WTC11 (cell line): ENCODE data around the gene ZCCHC24. TPM values are rescaled to one million over a fixed set of nuclear protein-coding genes. Genes with fewer than 3 reads are reported as not detected.

ENCODE experiments used
- ATAC-seq: fragments of 200-7000 bp; cut with Tn5 transposase; 2 replicates; pipeline ENCODE4 v1.10.0; 2021; ENCODE audit warnings: mild to moderate bottlenecking, moderate library complexity
- CTCF ChIA-PET: fragments of 300-600 bp; sonication (Branson Sonifier 250); formaldehyde crosslinking; loops from one replicate; lab custom pipeline; 2021; ENCODE audit warnings: antibody characterized with exemption; lab: Charles Lee
- POLR2A ChIA-PET: fragments of 350-600 bp; sonication (Branson Sonifier 250); formaldehyde crosslinking; loops from one replicate; lab custom pipeline; 2021; ENCODE audit warnings: antibody characterized with exemption; lab: Charles Lee
- DNase-seq: peaks from one replicate; pipeline ENCODE4 v3.0.0; 2021; ENCODE audit warnings: low spot score
- H3K27ac Mint-ChIP-seq: 2 replicates; pipeline ENCODE4 v1.8.0; 2021; ENCODE audit warnings: mixed read lengths
- H3K27me3 Mint-ChIP-seq: 2 replicates; pipeline ENCODE4 v1.8.0; 2021; ENCODE audit warnings: low read depth, mild to moderate bottlenecking, moderate library complexity, mixed read lengths
- H3K36me3 Mint-ChIP-seq: 2 replicates; pipeline ENCODE4 v1.8.0; 2021; ENCODE audit warnings: mixed read lengths
- H3K4me1 Mint-ChIP-seq: 2 replicates; pipeline ENCODE4 v1.8.0; 2022; ENCODE audit warnings: mixed read lengths
- H3K4me3 Mint-ChIP-seq: 2 replicates; pipeline ENCODE4 v1.8.0; 2021; ENCODE audit warnings: mild to moderate bottlenecking, moderate library complexity, mixed read lengths
- H3K9me3 Mint-ChIP-seq: 2 replicates; pipeline ENCODE4 v1.8.0; 2021; ENCODE audit warnings: mixed read lengths
- CBFB ChIP-seq: sonication (generic); formaldehyde crosslinking; IDR thresholded peaks from 2 replicates; pipeline ENCODE4 v1.8.1; 2022; ENCODE audit warnings: mild to moderate bottlenecking, low read depth, missing genetic modification reagents
- E2F5 ChIP-seq: sonication (generic); formaldehyde crosslinking; IDR thresholded peaks from 2 replicates; pipeline ENCODE4 v1.8.1; 2022; ENCODE audit warnings: mild to moderate bottlenecking, moderate library complexity, missing genetic modification reagents
- FOXP1 ChIP-seq: sonication (generic); formaldehyde crosslinking; IDR thresholded peaks from 2 replicates; pipeline ENCODE4 v1.8.0; 2022; ENCODE audit warnings: missing genetic modification reagents, mild to moderate bottlenecking, moderate library complexity, borderline replicate concordance
- GRHL2 ChIP-seq: fragments of 250-450 bp; sonication (Bioruptor Pico); IDR thresholded peaks from 2 replicates; pipeline ENCODE4 v1.8.0; 2022; ENCODE audit warnings: mild to moderate bottlenecking, moderate library complexity; ENCODE audit not compliant: insufficient replicate concordance, severe bottlenecking
- GTF2I ChIP-seq: fragments of 250-450 bp; sonication (Bioruptor Pico); conservative IDR thresholded peaks from 2 replicates; pipeline ENCODE4 v1.4.0; 2021; ENCODE audit warnings: mild to moderate bottlenecking
- IRF2 ChIP-seq: sonication (generic); formaldehyde crosslinking; IDR thresholded peaks from 2 replicates; pipeline ENCODE4 v1.8.0; 2022; ENCODE audit warnings: low read depth, missing genetic modification reagents, borderline replicate concordance
- MYBL2 ChIP-seq: sonication (generic); formaldehyde crosslinking; IDR thresholded peaks from 2 replicates; pipeline ENCODE4 v1.8.1; 2023; ENCODE audit warnings: mild to moderate bottlenecking, moderate library complexity, missing genetic modification reagents
- NFATC4 ChIP-seq: fragments of 250-450 bp; sonication (Bioruptor Pico); IDR thresholded peaks from 2 replicates; pipeline ENCODE4 v1.9.0; 2021; ENCODE audit warnings: mild to moderate bottlenecking
- NR3C1 ChIP-seq: sonication (generic); formaldehyde crosslinking; conservative IDR thresholded peaks from 2 replicates; pipeline ENCODE4 v1.8.1; 2023; ENCODE audit warnings: low read depth, mild to moderate bottlenecking, missing genetic modification reagents
- OVOL2 ChIP-seq: fragments of 250-450 bp; sonication (Bioruptor Pico); IDR thresholded peaks from 2 replicates; pipeline ENCODE4 v1.9.0; 2021; ENCODE audit warnings: mild to moderate bottlenecking, borderline replicate concordance
- RELA ChIP-seq: sonication (generic); formaldehyde crosslinking; IDR thresholded peaks from 2 replicates; pipeline ENCODE4 v1.8.1; 2022; ENCODE audit warnings: missing genetic modification reagents, mild to moderate bottlenecking, borderline replicate concordance
- RORB ChIP-seq: fragments of 250-450 bp; sonication (Bioruptor Pico); IDR thresholded peaks from 2 replicates; pipeline ENCODE4 v1.9.0; 2021; ENCODE audit warnings: mild to moderate bottlenecking
- SMAD3 ChIP-seq: sonication (generic); formaldehyde crosslinking; IDR thresholded peaks from 2 replicates; pipeline ENCODE4 v1.8.0; 2022; ENCODE audit warnings: missing genetic modification reagents, mild to moderate bottlenecking, borderline replicate concordance
- SMAD4 ChIP-seq: sonication (generic); formaldehyde crosslinking; IDR thresholded peaks from 2 replicates; pipeline ENCODE4 v1.8.0; 2022; ENCODE audit warnings: mild to moderate bottlenecking, missing genetic modification reagents
- USF1 ChIP-seq: sonication (generic); formaldehyde crosslinking; IDR thresholded peaks from 2 replicates; pipeline ENCODE4 v1.8.0; 2022; ENCODE audit warnings: mild to moderate bottlenecking, missing genetic modification reagents
- ZNF219 ChIP-seq: sonication (generic); formaldehyde crosslinking; IDR thresholded peaks from 2 replicates; pipeline ENCODE4 v1.8.0; 2023; ENCODE audit warnings: missing genetic modification reagents, mild to moderate bottlenecking, borderline replicate concordance
- ZNF263 ChIP-seq: sonication (generic); formaldehyde crosslinking; IDR thresholded peaks from 2 replicates; pipeline ENCODE4 v1.8.1; 2022; ENCODE audit warnings: low read depth, mild to moderate bottlenecking, moderate library complexity, missing genetic modification reagents
- ZNF532 ChIP-seq: fragments of 250-450 bp; sonication (Bioruptor Pico); IDR thresholded peaks from 2 replicates; pipeline ENCODE4 v1.9.0; 2021; ENCODE audit warnings: mild to moderate bottlenecking, borderline replicate concordance
- total RNA-seq: library from RNA; stranded (reverse); gene quantifications from 3 replicates; pipeline ENCODE4 v1.2.3, GENCODE V29; 2021
- TF ChIP-seq, protein P1 (sequence below): sonication (generic); formaldehyde crosslinking; IDR thresholded peaks from 2 replicates; pipeline ENCODE4 v1.8.1; 2023; ENCODE audit warnings: mild to moderate bottlenecking, missing genetic modification reagents, borderline replicate concordance
- TF ChIP-seq, protein P2 (sequence below): fragments of 200-600 bp; IDR thresholded peaks from 2 replicates; pipeline ENCODE4 v1.8.0; 2022; ENCODE audit warnings: antibody characterized with exemption

Gene ZCCHC24
- total RNA-seq, 1 experiment from 2014 or later: 7.7 TPM

DNA sequence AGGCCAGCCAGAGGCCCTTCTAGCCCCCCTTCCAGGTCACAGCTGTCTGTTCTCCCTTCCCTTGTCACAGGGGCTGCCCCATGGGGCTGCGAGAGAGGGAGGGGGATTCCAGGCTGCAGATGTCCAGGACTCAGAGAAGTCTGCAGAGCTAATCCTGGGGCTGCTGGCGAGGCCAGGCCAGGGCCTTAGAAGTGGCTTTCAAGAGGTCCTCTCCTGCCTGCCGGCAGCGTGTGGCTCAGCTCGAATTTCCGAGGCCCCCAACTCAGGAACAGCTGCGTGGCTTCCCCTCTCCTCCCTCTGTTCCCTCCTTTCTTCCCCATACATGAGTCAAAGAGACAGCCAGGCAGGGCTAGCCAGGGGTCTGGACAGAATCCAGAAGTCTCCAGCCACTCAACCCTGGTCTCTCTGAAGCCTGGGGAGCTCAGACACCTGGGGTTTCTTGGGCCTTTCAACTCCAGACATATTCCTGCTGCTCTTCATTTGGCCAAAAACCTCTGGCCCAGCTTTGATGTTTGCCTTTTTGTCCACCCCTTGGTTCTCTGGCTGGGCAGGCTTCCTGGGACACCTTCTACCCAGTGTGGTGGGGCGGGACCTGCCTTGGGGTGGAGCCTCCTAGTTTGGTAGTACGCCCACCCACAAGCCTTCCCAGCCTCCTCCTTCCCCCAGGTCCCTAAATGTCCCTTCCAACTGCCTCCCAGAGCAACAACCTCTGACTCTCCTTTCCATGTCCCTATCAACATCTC is 45.1 kb upstream of the ZCCHC24 start (continued):
- TF ChIP-seq GRHL2 (CRISPR knock-in tag) (no peak), NFATC4 (no peak)
- TF ChIP-seq, protein P1, sequence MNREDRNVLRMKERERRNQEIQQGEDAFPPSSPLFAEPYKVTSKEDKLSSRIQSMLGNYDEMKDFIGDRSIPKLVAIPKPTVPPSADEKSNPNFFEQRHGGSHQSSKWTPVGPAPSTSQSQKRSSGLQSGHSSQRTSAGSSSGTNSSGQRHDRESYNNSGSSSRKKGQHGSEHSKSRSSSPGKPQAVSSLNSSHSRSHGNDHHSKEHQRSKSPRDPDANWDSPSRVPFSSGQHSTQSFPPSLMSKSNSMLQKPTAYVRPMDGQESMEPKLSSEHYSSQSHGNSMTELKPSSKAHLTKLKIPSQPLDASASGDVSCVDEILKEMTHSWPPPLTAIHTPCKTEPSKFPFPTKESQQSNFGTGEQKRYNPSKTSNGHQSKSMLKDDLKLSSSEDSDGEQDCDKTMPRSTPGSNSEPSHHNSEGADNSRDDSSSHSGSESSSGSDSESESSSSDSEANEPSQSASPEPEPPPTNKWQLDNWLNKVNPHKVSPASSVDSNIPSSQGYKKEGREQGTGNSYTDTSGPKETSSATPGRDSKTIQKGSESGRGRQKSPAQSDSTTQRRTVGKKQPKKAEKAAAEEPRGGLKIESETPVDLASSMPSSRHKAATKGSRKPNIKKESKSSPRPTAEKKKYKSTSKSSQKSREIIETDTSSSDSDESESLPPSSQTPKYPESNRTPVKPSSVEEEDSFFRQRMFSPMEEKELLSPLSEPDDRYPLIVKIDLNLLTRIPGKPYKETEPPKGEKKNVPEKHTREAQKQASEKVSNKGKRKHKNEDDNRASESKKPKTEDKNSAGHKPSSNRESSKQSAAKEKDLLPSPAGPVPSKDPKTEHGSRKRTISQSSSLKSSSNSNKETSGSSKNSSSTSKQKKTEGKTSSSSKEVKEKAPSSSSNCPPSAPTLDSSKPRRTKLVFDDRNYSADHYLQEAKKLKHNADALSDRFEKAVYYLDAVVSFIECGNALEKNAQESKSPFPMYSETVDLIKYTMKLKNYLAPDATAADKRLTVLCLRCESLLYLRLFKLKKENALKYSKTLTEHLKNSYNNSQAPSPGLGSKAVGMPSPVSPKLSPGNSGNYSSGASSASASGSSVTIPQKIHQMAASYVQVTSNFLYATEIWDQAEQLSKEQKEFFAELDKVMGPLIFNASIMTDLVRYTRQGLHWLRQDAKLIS (CRISPR knock-in tag): no peak
- TF ChIP-seq, all 79 proteins: peak for 0

DNA sequence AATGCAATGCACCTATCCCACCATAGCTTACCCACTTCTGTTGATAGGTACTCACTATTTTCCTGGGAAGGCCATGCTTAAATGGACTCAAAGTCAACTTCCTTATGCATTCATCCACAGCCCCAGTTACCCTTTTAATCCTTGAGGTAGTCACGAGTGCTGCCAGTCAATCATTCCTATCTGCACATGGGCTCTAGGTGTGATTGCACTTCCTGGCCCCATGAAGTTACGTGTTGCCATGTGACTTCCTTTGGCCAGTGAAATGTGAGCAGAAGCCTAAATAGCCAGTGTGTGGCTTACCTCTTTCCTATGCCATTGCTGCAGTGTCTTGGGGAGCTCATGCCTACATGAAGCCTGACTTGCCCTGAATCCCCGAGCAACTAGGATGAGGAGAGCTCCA is 43.4 kb upstream of the ZCCHC24 start:
- ChIA-PET CTCF (interaction anchor here (1.5 to 5.9 kb wide), 5 partner anchors 19 to 146 kb away, joined by 3 to 120 read pairs (median 16); no protein-coding TSS in a partner anchor), POLR2A (no interaction called here)
- ATAC-seq (no peak), DNase-seq (no peak)
- Mint-ChIP-seq H3K9me3 (no peaks in the 10 kb centered on the region), H3K27ac (no peak overlapping the region), H3K27me3 (peaks cover 3% of the 10 kb centered on the region), H3K4me3 (no peak overlapping the region), H3K36me3 (no peaks in the 10 kb centered on the region), H3K4me1 (peaks cover 12% of the 10 kb centered on the region)
- TF ChIP-seq MYBL2 (CRISPR knock-in tag) (no peak), SMAD3 (CRISPR knock-in tag) (no peak), ZNF263 (CRISPR knock-in tag) (no peak), GRHL2 (CRISPR knock-in tag) (no peak), NR3C1 (CRISPR knock-in tag) (no peak), ZNF219 (CRISPR knock-in tag) (no peak)

GRCh38 chr10:79488336-79488735 is 42.9 kb upstream of the ZCCHC24 start:
- POLR2A ChIA-PET: interaction anchor here (1.2 kb wide), 1 partner anchor 43 kb away, joined by 3 read pairs; the partner anchor contains the start of gene ZCCHC24
- H3K36me3 Mint-ChIP-seq: no peaks in the 10 kb centered on the region
- no peak for DNase-seq
- TF ChIP-seq SMAD4 (CRISPR knock-in tag): no peak
- TF ChIP-seq USF1: no peak
- TF ChIP-seq FOXP1: no peak
- TF ChIP-seq OVOL2 (CRISPR knock-in tag): no peak
- TF ChIP-seq RELA (CRISPR knock-in tag): no peak
- no peak for TF ChIP-seq IRF2 (CRISPR knock-in tag)
- TF ChIP-seq E2F5 (CRISPR knock-in tag): no peak
- no peak for TF ChIP-seq GTF2I (CRISPR knock-in tag)
- TF ChIP-seq, protein P2, sequence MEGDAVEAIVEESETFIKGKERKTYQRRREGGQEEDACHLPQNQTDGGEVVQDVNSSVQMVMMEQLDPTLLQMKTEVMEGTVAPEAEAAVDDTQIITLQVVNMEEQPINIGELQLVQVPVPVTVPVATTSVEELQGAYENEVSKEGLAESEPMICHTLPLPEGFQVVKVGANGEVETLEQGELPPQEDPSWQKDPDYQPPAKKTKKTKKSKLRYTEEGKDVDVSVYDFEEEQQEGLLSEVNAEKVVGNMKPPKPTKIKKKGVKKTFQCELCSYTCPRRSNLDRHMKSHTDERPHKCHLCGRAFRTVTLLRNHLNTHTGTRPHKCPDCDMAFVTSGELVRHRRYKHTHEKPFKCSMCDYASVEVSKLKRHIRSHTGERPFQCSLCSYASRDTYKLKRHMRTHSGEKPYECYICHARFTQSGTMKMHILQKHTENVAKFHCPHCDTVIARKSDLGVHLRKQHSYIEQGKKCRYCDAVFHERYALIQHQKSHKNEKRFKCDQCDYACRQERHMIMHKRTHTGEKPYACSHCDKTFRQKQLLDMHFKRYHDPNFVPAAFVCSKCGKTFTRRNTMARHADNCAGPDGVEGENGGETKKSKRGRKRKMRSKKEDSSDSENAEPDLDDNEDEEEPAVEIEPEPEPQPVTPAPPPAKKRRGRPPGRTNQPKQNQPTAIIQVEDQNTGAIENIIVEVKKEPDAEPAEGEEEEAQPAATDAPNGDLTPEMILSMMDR: no peak
- TF ChIP-seq RORB: no peak
- TF ChIP-seq ZNF532: no peak
- TF ChIP-seq ZNF219 (CRISPR knock-in tag): no peak
- TF ChIP-seq GRHL2 (CRISPR knock-in tag): no peak
- TF ChIP-seq CBFB (CRISPR knock-in tag): no peak

More at GRCh38 chr10:79488336-79488735, 42.9 kb upstream of the ZCCHC24 start:
- peaks cover 12% of the 10 kb centered on the region for H3K4me1 Mint-ChIP-seq
- no peaks in the 10 kb centered on the region for H3K9me3 Mint-ChIP-seq
- H3K27ac Mint-ChIP-seq: no peak overlapping the region
- CTCF ChIA-PET: interaction anchor here (0.5 to 5.9 kb wide), 35 partner anchors 10 to 214 kb away, joined by 3 to 120 read pairs (median 6); partner anchors contain the start of gene ZCCHC24
- no peak for ATAC-seq
- no peaks in the 10 kb centered on the region; the same call in none of the 2 replicates for H3K27me3 Mint-ChIP-seq
- no peak overlapping the region for H3K4me3 Mint-ChIP-seq
